NCI-H2029 treated with DMSO at 0.1 percent for 48 hours (cell line): Measurements from ENCODE around the gene AHDC1.
"Not testable (repeated sequence)": the region's sequence is repeated elsewhere in the genome, so short reads cannot be mapped to it uniquely, and the experiment has no call there.

Experiments
- DNase-seq: peaks from one replicate; lab custom pipeline; 2025; lab: John Stamatoyannopoulos, UW

Gene AHDC1, protein sequence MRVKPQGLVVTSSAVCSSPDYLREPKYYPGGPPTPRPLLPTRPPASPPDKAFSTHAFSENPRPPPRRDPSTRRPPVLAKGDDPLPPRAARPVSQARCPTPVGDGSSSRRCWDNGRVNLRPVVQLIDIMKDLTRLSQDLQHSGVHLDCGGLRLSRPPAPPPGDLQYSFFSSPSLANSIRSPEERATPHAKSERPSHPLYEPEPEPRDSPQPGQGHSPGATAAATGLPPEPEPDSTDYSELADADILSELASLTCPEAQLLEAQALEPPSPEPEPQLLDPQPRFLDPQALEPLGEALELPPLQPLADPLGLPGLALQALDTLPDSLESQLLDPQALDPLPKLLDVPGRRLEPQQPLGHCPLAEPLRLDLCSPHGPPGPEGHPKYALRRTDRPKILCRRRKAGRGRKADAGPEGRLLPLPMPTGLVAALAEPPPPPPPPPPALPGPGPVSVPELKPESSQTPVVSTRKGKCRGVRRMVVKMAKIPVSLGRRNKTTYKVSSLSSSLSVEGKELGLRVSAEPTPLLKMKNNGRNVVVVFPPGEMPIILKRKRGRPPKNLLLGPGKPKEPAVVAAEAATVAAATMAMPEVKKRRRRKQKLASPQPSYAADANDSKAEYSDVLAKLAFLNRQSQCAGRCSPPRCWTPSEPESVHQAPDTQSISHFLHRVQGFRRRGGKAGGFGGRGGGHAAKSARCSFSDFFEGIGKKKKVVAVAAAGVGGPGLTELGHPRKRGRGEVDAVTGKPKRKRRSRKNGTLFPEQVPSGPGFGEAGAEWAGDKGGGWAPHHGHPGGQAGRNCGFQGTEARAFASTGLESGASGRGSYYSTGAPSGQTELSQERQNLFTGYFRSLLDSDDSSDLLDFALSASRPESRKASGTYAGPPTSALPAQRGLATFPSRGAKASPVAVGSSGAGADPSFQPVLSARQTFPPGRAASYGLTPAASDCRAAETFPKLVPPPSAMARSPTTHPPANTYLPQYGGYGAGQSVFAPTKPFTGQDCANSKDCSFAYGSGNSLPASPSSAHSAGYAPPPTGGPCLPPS (N-terminal part only)

DNA sequence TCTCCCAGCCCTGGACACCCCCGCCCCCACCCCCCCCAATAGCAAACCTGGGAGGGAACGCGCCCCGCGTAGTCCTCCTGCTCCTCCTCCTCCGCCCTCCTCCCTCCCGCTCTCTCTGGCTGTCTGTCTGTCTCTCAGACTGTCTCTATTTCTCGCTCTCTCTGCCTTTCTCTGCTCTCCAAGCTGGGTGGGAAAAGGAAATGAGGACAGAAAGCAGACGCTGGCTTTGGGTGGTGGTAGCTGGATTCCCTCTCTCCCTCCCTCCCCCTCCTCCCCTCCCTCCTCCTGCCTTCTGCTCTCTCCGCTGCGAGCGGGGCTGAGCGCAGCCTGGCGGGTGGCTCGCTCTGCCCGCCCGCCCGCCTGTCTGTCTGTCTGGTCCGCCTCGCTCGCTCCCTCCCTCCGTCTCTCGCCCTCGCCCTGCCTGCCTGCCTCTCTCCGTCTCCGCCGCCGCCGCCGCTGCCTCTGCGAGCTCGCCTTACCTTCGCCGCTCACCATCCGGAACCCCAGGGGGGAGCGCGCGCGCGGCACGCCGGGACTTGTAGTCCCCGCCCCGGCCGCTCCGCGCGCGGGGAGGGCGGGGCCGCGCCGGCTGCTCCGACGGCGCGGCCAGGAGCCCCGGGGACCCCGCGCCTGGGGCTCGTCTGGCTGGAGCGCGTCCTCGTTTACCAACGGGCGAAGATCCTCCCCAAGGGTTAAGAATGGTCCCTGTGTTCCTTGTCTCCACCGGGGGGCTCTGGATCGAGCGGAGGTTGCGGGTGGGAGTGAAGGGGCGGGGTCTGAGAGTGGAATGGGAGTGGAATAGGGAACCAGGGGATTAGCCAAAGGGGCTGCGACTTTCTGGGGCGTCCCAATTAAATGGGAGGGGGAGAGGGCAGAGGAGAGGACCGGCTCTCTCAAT lies at the start of gene AHDC1:
Gene AHDC1 (minus strand): TSS at position 464 of the 898 bp plus-strand sequence. CDS start 52,029 bp downstream, outside the sequence.
- no peak for DNase-seq

DNA sequence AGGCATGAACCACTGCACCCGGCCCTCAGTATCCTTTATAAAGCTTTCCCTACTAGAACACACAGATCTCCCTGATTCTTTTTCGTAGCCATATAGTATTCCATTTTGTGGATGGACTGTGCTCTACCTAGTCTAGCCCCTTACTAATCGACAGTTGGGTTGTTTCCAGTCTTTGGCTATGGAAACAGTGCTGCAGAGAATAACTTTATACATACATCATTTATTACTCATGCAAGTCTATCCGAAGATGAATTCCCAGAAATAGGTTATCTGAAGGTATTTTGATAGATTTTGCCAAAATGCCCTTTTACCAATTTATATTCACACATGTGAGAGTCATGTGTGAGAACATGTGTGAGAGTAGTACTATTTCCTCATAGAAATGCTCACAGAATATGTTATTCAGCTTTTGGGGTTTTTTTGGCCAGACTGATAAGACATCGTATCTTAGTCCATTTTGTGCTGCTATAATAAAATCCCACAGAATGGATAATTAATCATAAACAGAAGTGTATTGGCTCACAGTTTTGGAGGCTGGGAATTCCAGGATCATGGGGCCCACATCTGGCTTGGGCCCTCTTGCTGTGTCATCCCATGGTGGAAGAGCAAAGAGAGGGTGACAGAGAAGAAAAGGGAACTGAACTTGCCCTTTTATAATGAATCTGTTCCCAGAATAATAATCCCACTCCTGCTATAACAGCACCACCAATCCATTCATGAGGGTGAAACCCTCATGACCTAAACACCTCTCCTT lies 48.3 kb upstream of the AHDC1 start:
- no peak for DNase-seq

DNA sequence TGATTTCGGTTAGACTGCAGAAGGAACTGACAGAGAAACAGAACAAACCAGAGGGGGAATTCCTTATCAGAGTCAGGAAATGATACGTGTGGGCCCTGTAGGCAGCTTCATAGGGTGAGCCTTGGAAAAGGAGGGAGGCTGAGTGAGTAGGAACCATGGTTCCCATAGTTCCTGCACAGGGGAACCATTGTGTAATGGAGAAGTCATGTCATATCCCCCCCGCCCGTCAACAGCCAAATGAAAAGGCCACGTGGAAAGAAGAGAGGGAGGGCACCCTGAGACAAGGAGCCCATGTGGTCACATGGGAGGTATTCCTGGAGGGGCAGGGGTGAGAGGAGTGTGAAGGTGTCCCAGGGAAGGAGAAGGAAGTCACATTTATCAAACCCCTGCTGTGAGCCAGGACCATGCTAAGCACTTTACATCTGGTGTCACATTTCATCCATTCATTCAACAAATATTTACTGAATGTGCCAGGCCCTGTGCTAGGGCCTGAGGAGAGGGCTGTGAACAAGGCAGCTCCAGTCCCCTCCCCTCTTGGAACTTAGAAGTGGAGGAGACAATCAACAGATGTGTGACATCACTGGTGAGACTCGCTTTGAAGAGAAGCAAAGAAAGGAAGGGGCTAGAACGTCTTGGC lies 46.7 kb upstream of the AHDC1 start:
- peak; percentile 58 for DNase-seq

DNA sequence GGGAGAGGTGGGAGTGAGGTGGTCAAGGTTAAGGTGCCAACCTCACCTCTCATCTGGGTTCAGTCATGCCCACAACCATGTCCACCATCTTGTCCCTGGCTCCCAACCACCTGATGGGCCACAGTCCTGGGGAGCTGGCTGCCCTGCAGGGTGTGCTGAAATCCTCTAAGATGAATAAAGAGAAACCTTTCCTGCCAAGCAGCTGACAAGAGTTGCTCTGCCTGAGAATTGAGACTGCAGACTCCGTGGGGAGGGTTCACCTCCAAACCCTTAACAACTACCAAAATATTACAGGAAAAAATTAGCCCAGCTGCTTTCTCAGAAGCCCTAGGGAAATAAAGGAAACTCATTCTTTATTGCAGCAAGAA lies 46.2 kb upstream of the AHDC1 start:
- DNase-seq, result no peak

DNA sequence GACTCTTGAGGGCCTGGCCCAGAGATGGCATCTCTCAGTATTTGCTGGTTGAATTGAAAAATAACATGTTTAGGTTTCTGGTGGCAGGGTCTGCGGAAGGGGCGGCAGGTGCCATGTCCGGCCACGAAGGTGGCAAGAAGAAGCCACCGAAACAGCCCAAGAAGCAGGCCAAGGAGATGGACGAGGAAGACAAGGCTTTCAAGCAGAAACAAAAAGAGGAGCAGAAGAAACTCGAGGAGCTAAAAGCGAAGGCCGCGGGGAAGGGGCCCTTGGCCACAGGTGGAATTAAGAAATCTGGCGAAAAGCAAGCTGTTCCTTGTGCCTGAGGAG lies 45.3 kb upstream of the AHDC1 start:
- no peak for DNase-seq

DNA sequence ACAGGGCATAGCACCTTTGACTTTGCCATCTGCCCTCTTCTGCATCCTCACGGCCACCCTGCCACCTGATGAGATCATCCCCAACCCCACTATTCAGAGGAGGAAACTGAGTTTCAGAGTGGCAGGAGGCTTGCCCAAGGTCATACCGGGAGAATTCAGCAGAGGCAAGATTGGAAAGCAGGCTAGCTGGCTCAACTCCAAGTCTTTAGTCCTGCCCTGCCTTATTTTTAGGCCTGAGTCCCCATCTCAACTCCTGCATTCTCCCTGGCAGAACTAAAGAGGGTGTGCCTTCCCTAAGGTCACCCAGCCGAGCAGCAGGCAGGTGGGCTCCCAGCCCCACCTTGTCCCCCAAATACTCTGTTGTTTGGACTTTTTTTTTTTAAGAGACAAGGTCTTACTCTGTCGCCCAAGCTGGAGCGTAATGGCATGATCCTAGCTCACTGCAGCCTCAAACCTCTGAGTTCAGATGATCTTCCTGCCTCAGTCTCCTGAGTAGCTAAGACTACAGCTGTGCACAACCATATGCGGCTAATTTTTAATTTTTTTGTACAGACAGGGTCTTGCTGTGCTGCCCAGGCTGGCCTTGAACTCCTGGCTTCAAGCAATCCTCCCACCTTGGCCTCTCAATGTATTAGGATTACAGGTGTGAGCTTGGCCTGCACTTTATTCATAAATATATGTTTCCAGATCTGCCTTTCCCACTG lies 44.8 kb upstream of the AHDC1 start:
- no peak for DNase-seq

DNA sequence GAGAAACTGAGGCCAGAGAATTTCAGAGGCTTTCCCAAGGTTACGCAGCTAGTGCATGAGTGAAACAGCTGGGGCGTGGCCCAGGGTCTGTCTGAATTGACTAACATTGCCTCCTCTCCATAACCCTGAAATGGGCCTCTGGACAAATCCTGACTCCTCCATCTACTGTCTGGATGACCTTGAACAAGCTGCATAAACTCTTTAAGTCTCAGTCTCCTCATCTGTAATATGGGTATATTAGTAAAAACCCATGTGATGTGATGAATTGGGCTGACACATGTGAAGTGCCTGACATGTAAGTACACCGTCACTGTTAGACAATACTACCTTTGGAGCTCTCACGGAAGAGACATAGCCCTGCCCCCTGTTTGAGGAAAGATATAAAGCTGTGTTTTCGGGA lies 43.4 kb upstream of the AHDC1 start:
- DNase-seq, result no peak

DNA sequence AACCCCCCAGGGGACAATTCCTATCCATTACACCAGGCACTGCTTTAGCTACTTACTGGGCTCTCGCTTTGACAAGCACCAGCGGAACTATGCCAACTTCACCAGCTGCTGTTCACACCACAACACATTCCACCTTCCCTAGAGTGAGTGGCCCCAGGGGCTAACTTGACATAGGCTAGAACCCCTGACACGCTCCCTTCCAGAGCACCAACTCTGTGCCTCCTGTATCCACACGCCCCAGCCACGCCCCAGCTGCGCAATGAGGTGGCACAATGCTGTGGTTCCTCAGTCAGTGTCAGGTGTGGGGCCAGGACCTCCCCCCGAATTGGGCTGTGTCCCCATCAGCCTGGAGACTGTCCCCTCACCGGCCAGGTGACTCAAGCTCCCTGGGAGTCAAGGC lies 42.7 kb upstream of the AHDC1 start:
- no peak for DNase-seq

DNA sequence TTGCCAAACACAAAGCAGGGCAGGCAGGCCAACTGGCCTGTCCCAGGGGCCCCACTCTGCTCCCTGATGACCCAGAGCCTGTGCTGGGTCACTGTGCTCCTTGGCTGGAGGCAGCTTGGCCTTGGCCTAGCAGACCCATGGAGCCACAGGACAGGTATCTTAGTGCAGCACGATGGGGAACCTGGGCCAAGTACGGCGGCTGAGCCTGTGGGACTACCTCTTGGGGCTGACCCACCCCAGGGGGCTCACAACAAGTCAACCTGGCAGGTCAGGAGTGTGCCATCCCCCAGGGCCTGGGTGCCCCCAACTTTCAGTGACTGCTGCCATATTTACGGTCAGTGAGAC lies 41.1 kb upstream of the AHDC1 start:
- no peak for DNase-seq

DNA sequence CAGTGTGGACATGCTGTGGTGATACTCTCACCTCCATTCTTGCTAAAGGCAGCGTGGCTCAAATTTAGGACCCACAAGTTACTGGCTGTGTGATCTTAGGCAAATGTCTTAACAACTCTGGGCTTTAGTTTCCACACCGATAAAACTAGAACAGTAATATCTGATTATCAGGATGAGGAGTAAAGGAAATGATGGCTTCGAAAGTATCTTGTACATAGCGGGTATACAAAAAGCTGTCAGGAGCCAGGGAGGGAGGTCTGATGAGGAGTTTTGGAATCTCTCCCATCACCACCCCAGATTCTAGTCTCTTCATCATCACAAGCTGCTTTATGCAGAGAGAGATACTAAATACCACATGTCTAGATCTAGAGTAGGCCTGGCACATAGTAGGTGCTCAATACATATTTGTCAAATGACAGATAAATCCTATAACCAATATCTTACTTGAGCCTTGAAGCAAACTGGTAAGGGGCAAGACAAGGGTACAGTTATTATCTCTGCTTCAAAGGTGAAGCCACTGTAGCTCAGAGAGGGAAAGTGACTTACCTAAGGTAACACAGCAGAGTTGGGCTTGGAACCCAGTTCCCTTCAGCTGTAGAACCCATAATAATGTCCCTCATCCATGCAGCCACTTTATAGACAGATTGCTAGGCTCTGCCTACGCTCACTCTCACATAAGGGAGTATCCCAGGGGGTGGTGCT lies 40.6 kb upstream of the AHDC1 start:
- no peak for DNase-seq

DNA sequence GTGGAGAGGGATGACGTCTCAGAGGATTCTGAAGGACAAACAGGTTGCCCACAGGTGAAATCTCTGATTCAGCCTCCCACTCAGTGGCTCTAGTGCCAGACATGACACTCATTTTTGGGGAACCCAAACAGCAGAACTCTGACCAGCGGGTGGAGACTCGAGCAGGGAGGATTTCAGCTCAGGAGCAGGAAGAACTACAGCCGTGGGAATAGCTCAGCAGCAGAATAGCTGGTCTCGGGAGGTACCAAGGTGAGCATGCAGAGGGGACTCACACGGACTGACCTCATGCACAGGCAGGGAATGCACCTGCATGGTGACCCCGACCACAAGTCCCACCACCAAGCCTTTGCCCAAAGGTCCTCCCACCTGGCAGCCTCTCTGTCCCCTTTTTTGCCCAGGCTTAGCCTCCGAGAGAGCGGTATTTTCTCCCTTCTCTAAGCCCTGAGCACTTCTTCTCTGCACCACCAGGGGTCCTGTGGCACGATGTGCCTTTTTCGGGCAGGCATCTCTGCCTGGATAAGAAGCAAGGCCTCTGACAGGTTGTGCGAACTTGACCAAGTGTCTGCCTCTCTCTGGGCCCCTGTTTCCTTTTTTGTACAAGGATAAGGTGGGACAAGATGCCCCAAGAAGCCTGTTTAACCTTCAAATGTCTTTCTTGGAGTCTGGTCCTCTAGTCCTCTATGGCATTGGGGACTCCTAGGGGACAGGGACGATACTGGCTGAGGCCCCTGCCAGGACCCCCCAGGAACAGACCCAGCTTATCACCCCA lies 39.8 kb upstream of the AHDC1 start:
- DNase-seq, result no peak

DNA sequence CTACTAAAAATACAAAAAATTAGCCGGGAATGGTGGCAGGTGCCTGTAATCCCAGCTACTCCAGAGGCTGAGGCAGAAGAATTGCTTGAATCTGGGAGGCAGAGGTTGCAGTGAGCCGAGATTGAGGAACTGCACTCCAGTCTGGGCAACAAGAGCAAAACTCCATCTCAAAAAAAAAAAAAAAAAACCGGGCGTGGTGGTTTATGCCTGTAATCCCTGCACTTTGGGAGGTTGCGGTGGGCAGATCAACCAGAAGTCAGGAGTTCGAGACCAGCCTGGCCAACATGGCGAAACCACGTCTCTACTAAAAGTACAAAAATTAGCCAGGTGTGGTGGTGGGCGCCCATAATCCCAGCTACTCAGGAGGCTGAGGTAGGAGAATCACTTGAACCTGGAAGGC lies 36.6 kb upstream of the AHDC1 start:
- DNase-seq, result not testable (repeated sequence)

DNA sequence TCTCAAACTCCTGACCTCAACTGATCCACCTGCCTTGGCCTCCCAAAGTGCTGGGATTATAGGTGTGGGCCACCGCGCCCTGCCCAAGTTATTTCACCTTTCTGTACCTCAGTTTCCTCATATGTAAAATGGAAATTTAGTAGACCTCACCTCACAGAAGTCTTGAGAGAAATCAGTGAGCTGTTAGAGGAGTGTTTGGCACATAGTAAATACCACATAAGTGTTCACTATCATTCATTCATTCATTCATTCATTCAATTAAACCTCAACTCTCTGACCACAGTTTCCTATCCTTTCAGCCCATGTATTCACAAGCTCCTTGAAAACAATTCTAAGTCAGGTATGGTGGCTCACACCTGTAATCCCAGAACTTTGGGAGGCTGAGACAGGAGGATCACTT lies 34.9 kb upstream of the AHDC1 start:
- no peak for DNase-seq

DNA sequence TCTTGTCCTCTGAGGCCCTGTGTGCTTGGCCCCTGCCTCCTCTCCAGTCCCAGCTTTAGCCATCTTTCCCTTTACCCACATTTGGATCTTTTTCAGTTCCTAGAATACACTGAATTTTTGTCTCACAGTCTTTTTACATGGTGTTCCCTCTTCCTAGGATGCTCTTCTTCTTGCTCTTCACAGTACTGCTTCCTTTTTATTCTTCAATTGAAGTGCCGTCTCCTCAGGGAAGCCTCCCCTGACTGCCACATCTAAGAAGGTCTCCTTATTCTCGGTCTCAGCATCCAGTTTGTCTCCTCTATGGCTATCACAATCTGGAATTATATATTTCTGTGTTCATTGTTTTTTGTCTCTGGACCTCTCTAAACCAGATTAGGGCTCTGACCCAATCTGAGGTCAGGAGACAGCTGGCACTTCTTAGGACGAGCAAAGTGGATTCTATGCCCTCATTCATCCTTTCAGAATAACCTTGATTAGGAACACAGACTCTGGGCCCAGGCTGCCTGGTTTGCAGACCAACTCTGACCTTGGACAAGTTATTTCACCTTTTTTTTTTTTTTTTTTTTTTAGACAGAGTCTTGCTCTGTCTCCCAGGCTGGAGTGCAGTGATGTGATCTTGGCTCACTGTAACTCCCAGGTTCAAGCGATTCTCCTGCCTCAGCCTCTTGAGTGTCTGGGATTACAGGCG lies 34.2 kb upstream of the AHDC1 start:
- no peak for DNase-seq

DNA sequence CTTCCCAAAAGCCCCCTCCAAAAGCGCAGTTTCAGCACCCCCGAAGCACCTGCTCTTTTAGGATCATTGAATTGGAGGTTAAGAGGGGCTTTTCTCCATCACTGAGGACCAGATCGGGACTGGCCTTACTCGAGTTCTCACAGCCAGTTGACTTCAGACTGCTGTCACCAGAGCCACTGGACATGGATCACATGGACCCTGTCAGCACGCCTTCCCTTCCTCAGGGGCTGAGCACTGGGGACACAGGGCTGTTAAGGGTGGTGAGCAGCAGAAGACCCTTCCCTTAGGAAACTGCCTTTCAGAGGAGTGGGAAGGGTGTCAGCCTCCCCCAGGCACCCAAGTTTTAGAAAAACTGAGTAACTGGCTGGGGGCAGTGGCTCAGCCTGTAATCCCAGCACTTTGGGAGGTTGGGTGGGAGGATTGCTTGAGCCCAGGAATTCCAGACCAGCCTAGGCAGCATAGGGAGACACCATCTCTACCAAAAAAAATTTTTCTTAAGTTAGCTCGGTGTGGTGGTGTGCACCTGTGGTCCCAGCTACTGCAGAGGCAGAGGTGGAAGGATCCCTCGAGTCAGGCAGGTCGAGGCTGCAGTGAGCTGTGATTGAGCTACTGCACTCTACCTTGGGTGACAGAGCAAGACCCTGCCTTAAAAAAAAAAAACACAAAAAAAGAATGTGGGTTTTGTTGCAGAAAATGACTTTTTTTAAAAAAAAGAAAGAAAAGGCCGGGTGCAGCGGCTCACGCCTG lies 31.6 kb upstream of the AHDC1 start:
- DNase-seq, result no peak

DNA sequence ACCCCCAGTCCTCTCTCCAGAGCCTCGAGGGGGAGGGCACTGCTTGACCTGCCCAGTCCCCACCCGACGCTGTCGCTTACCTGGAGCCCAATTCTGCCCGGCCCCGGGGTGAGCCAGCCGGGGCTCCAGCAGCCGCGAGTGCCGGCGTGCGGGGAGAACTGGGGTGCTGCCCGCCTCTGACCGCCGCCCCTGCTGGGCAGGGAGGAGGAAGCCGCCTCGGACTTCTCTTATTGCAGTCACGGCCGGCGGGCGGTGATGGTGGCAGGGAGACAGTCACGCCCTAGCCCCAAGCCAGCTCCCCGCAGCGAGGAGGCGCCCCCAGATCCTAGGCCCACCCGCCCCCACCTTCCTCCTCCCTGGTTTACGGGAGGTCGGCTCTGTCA lies 31.0 kb upstream of the AHDC1 start, which contains the start of gene FGR:
Gene FGR (minus strand): TSS at position 201 of the 383 bp plus-strand sequence. CDS start 11,269 bp downstream, outside the sequence.
- no peak for DNase-seq
